HepG2 (cell line): ENCODE results near the gene PLCG1.

ENCODE experiments used
- ATF2 ChIP-seq: sonication (generic); formaldehyde crosslinking; IDR thresholded peaks from 2 replicates; pipeline ENCODE4 v1.4.0; 2020; ENCODE audit warnings: missing genetic modification reagents
- CTCF ChIP-seq: sonication (generic); formaldehyde crosslinking; IDR thresholded peaks from 2 replicates; pipeline ENCODE4 v1.5.0; 2020; ENCODE audit warnings: mild to moderate bottlenecking, missing genetic modification reagents, moderate library complexity
- ETV6 ChIP-seq: sonication (generic); formaldehyde crosslinking; conservative IDR thresholded peaks from 2 replicates; pipeline ENCODE4 v1.4.0; 2020; ENCODE audit warnings: missing genetic modification reagents
- NR3C1 ChIP-seq: sonication (generic); formaldehyde crosslinking; IDR thresholded peaks from 2 replicates; pipeline ENCODE4 v1.4.0; 2020; ENCODE audit warnings: missing genetic modification reagents
- PBX2 ChIP-seq: IDR thresholded peaks from 2 replicates; pipeline ENCODE4 v1.6.1; 2016; ENCODE audit warnings: control low read depth
- ZNF121 ChIP-seq: sonication (generic); formaldehyde crosslinking; IDR thresholded peaks from 2 replicates; pipeline ENCODE4 v1.5.0; 2020; ENCODE audit warnings: mild to moderate bottlenecking, missing genetic modification reagents

GRCh38 chr20:41100001-41100480 lies 37.3 kb upstream of the PLCG1 start:
- no peak for TF ChIP-seq NR3C1
- no peak for TF ChIP-seq ZNF121 (CRISPR knock-in tag)
- no peak for TF ChIP-seq PBX2 (CRISPR knock-in tag)
- no peak for TF ChIP-seq CTCF (CRISPR knock-in tag)
- no peak for TF ChIP-seq ETV6 (CRISPR knock-in tag)
- TF ChIP-seq ATF2 (CRISPR knock-in tag), result no peak
